Liver (tissue), 3 donors: ENCODE data around the gene BPIFB4.
"Not testable (repeated sequence)": the region's sequence is repeated elsewhere in the genome, so short reads cannot be mapped to it uniquely, and the experiment has no call there.

ENCODE experiments used
- FOXA1 ChIP-seq: IDR thresholded peaks from 2 replicates; pipeline ENCODE4 v1.6.1; 2016; ENCODE audit warnings: antibody characterized with exemption
- FOXA2 ChIP-seq: IDR thresholded peaks from 2 replicates; pipeline ENCODE4 v1.6.1; 2016; ENCODE audit warnings: antibody characterized with exemption
- GABPA ChIP-seq, 2 donors: IDR thresholded peaks in 1 of 2; conservative IDR thresholded peaks in 1 of 2; 2 replicates each; pipeline ENCODE4 v1.6.1; 2016; ENCODE audit warnings: antibody characterized with exemption in 2 of 2, mild to moderate bottlenecking in 1 of 2, moderate library complexity in 1 of 2
- REST ChIP-seq: IDR thresholded peaks from 2 replicates; pipeline ENCODE4 v1.6.1; 2016; ENCODE audit warnings: antibody characterized with exemption, mild to moderate bottlenecking
- RXRA ChIP-seq, 2 donors: IDR thresholded peaks; 2 replicates each; pipeline ENCODE4 v1.6.1; 2017 to 2018; ENCODE audit warnings: antibody characterized with exemption in 2 of 2, mild to moderate bottlenecking in 1 of 2
- SP1 ChIP-seq: IDR thresholded peaks from 2 replicates; pipeline ENCODE4 v1.6.1; 2018; ENCODE audit warnings: antibody characterized with exemption, mild to moderate bottlenecking
- TAF1 ChIP-seq: conservative IDR thresholded peaks from 2 replicates; pipeline ENCODE4 v1.6.1; 2016; ENCODE audit warnings: antibody characterized with exemption, mild to moderate bottlenecking
- YY1 ChIP-seq: IDR thresholded peaks from 2 replicates; pipeline ENCODE4 v1.6.1; 2016; ENCODE audit warnings: antibody characterized with exemption, mild to moderate bottlenecking
- TF ChIP-seq, protein P1 (sequence below): fragments of 150-350 bp; IDR thresholded peaks from 2 replicates; pipeline ENCODE4 v1.5.1; 2017; ENCODE audit warnings: improper control_type of control experiment, low read depth, low read length; ENCODE audit not compliant: missing input control
- TF ChIP-seq, protein P2 (sequence below): IDR thresholded peaks from 2 replicates; pipeline ENCODE4 v1.6.1; 2016; ENCODE audit warnings: antibody characterized with exemption
- donor health status: healthy.
- donor health status: healthy.

- TF ChIP-seq, protein P1, sequence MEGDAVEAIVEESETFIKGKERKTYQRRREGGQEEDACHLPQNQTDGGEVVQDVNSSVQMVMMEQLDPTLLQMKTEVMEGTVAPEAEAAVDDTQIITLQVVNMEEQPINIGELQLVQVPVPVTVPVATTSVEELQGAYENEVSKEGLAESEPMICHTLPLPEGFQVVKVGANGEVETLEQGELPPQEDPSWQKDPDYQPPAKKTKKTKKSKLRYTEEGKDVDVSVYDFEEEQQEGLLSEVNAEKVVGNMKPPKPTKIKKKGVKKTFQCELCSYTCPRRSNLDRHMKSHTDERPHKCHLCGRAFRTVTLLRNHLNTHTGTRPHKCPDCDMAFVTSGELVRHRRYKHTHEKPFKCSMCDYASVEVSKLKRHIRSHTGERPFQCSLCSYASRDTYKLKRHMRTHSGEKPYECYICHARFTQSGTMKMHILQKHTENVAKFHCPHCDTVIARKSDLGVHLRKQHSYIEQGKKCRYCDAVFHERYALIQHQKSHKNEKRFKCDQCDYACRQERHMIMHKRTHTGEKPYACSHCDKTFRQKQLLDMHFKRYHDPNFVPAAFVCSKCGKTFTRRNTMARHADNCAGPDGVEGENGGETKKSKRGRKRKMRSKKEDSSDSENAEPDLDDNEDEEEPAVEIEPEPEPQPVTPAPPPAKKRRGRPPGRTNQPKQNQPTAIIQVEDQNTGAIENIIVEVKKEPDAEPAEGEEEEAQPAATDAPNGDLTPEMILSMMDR = not testable (repeated sequence)
- TF ChIP-seq, protein P2, sequence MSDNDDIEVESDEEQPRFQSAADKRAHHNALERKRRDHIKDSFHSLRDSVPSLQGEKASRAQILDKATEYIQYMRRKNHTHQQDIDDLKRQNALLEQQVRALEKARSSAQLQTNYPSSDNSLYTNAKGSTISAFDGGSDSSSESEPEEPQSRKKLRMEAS = not testable (repeated sequence)
- not testable (repeated sequence) for TF ChIP-seq TAF1; RXRA (IDR thresholded peaks at IDR 0.05); YY1; FOXA2; GABPA (IDR thresholded peaks at IDR 0.05 in 1 of 2, conservative IDR thresholded peaks at IDR 0.05 in 1 of 2); SP1; REST; FOXA1
Measured at GRCh38 chr20:33122297-33122696, 42.9 kb downstream of the BPIFB4 start.
